K562 (cell line): ENCODE results near the gene AMMECR1. TPM values are rescaled to one million over a fixed set of nuclear protein-coding genes. Genes with fewer than 3 reads are reported as not detected.

ENCODE experiments used
- ATAC-seq: fragments of 200-7000 bp; cut with Tn5 transposase; 3 replicates; pipeline ENCODE4 v1.9.1; 2020; ENCODE audit warnings: moderate library complexity
- BruUV-seq: library from RNA; stranded (reverse); fragments of 400-500 nt; replicated peaks from 2 replicates; lab custom pipeline; 2021; lab: Mats Ljungman, UMichigan
- CTCF ChIA-PET: fragments of 300-600 bp; formaldehyde crosslinking; extraction: SDS; loops from one replicate; lab custom pipeline; 2021; ENCODE audit warnings: low intra/inter-chr PET ratio; lab: Yijun Ruan, JAX
- POLR2A ChIA-PET: fragments of 300-600, 350-650 bp; sonication (Branson Sonifier 250); formaldehyde crosslinking; extraction: SDS; loops from one replicate; lab custom pipeline; 2021; ENCODE audit warnings: antibody characterized with exemption, inconsistent platforms; lab: Yijun Ruan, JAX
- DNase-seq, 4 experiments: peaks; one replicate each; pipeline versions ENCODE4 v3.0.0 to v3.0.0-alpha.2; 2011 to 2018; ENCODE audit warnings: low spot score in 3 of 4, mixed read lengths in 3 of 4; ENCODE audit errors: extremely low read depth in 1 of 4
- FAIRE-seq: peaks from 2 replicates; lab custom pipeline; 2011; peaks lifted over from hg19 to GRCh38; lab: Jason Lieb, UNC
- H2AFZ ChIP-seq: 2 replicates; pipeline ENCODE4 v1.6.0; 2011; ENCODE audit warnings: low read depth, low read length, control low read depth, inconsistent platforms
- H3K27ac ChIP-seq: fragments of 200-600 bp; 3 replicates; pipeline ENCODE4 v1.8.0; 2011; ENCODE audit warnings: low read depth, mild to moderate bottlenecking, control low read depth, inconsistent platforms, low read length, moderate library complexity, mixed read lengths; ENCODE audit errors: extremely low read depth
- H3K27me3 ChIP-seq, 2 experiments: fragments of 300-600 bp in 1 of 2; 2 replicates in 1 of 2; 3 replicates in 1 of 2; pipeline versions ENCODE4 v1.6.0 to v1.8.0; 2011; ENCODE audit warnings: inconsistent platforms in 2 of 2, low read length in 2 of 2, mild to moderate bottlenecking in 1 of 2, mixed read lengths in 1 of 2, moderate library complexity in 1 of 2; ENCODE audit not compliant: control insufficient read depth in 2 of 2, insufficient read depth in 2 of 2
- H3K36me3 ChIP-seq: fragments of 300-600 bp; 3 replicates; pipeline ENCODE4 v1.8.0; 2011; ENCODE audit warnings: mild to moderate bottlenecking, low read length, inconsistent platforms; ENCODE audit not compliant: control insufficient read depth, insufficient read depth
- H3K4me1 ChIP-seq, 2 experiments: fragments of 200-600 bp in 1 of 2; replicated peaks in 1 of 2; 2 replicates in 1 of 2; 3 replicates in 1 of 2; pipeline versions ENCODE4 v1.5.1 to v1.8.0; 2011; ENCODE audit warnings: inconsistent platforms in 2 of 2, low read length in 2 of 2, mild to moderate bottlenecking in 1 of 2, mixed read lengths in 1 of 2, moderate library complexity in 1 of 2; ENCODE audit not compliant: control insufficient read depth in 2 of 2, insufficient read depth in 2 of 2
- H3K4me2 ChIP-seq: 2 replicates; pipeline ENCODE4 v1.6.1; 2011; ENCODE audit warnings: low read length, control low read depth, inconsistent platforms, mixed read lengths; ENCODE audit not compliant: insufficient read depth
- H3K4me3 ChIP-seq: fragments of 200-600 bp; sonication (generic), shearing (Covaris generic); 2 replicates; pipeline ENCODE4 v1.5.1; 2016; ENCODE audit warnings: control low read depth, inconsistent platforms
- H3K79me2 ChIP-seq: fragments of 200-600 bp; 3 replicates; pipeline ENCODE4 v1.8.0; 2011; ENCODE audit warnings: low read length, inconsistent platforms; ENCODE audit not compliant: control insufficient read depth, insufficient read depth
- H3K9ac ChIP-seq, 2 experiments: 2 replicates each; pipeline versions ENCODE4 v1.6.0 to v1.6.1; 2011; ENCODE audit warnings: low read depth in 2 of 2, low read length in 2 of 2, control low read depth in 1 of 2, inconsistent platforms in 1 of 2, mild to moderate bottlenecking in 1 of 2, mixed read lengths in 1 of 2; ENCODE audit not compliant: insufficient read depth in 1 of 2
- H3K9me1 ChIP-seq: one replicate; pipeline ENCODE4 v1.6.0; 2011; ENCODE audit warnings: inconsistent platforms, mild to moderate bottlenecking, low read length, moderate library complexity; ENCODE audit not compliant: control insufficient read depth, insufficient read depth
- H3K9me3 ChIP-seq: replicated peaks from 2 replicates; pipeline ENCODE4 v1.5.1; 2011; ENCODE audit warnings: low read depth, low read length, inconsistent platforms; ENCODE audit not compliant: control insufficient read depth, insufficient read depth
- H4K20me1 ChIP-seq: replicated peaks from 2 replicates; pipeline ENCODE4 v1.6.1; 2011; ENCODE audit warnings: low read length, inconsistent platforms, mixed read lengths; ENCODE audit not compliant: control insufficient read depth, insufficient read depth
- CBFA2T3 ChIP-seq: fragments of 450-650 bp; IDR thresholded peaks from 2 replicates; pipeline ENCODE4 v1.6.1; 2017
- CBX2 ChIP-seq: fragments of 200-600 bp; sonication (generic); IDR thresholded peaks from one replicate; pipeline ENCODE4 v1.6.1; 2012; ENCODE audit warnings: mild to moderate bottlenecking, low read length, inconsistent platforms; ENCODE audit not compliant: insufficient read depth, poor library complexity, severe bottlenecking
- CHD4 ChIP-seq: fragments of 200-600 bp; sonication (generic); IDR thresholded peaks from 3 replicates; pipeline ENCODE4 v1.6.1; 2012; ENCODE audit warnings: low read depth, mild to moderate bottlenecking, mixed read lengths, low read length, inconsistent platforms; ENCODE audit not compliant: insufficient read depth, insufficient replicate concordance, poor library complexity, severe bottlenecking
- EHMT2 ChIP-seq: fragments of 450-650 bp; IDR thresholded peaks from 2 replicates; pipeline ENCODE4 v1.6.1; 2018; ENCODE audit warnings: antibody characterized with exemption
- ETS2 ChIP-seq: IDR thresholded peaks from 2 replicates; pipeline ENCODE4 v1.6.1; 2016; ENCODE audit warnings: borderline replicate concordance, missing genetic modification characterization, mild to moderate bottlenecking, moderate library complexity, missing compliant biosample characterization; ENCODE audit not compliant: poor library complexity, severe bottlenecking
- KLF1 ChIP-seq: fragments of 450-650 bp; IDR thresholded peaks from 2 replicates; pipeline ENCODE4 v1.6.1; 2016; ENCODE audit warnings: missing genetic modification characterization, missing compliant biosample characterization
- PTRF ChIP-seq: fragments of 450-650 bp; IDR thresholded peaks from 2 replicates; pipeline ENCODE4 v1.6.1; 2016; ENCODE audit warnings: mild to moderate bottlenecking, missing genetic modification characterization, missing compliant biosample characterization
- SMARCC2 ChIP-seq: fragments of 450-650 bp; IDR thresholded peaks from 2 replicates; pipeline ENCODE4 v1.6.1; 2017; ENCODE audit warnings: antibody characterized with exemption, moderate library complexity, mild to moderate bottlenecking, low read depth
- ZBED1 ChIP-seq: IDR thresholded peaks from 2 replicates; pipeline ENCODE4 v1.6.1; 2014
- WGBS: fragments of 100-300 bp; shearing (Covaris generic); methylation state at CpG from one replicate; pipeline ENCODE4 v1.1.6; 2016; ENCODE audit warnings: low coverage, mixed read lengths; ENCODE audit not compliant: insufficient coverage; ENCODE audit errors: missing lambda C conversion rate; 5-methylcytosine and 5-hydroxymethylcytosine counted together
- in situ Hi-C: fragments of 300-500 bp; cut with MboI; formaldehyde crosslinking; loops from 4 replicates; pipeline ENCODE4 v1.15.0; 2018; ENCODE audit warnings: inconsistent platforms, mixed read lengths
- intact Hi-C: fragments of 100-400 bp; cut with micrococcal nuclease; formaldehyde crosslinking; loops from 2 replicates; pipeline ENCODE4 v1.14.2; 2022
- polyA plus RNA-seq, 8 experiments: library from polyadenylated mRNA; depleted of rRNA in 4 of 8; stranded (reverse) in 5 of 8; unstranded in 3 of 8; fragments of >200 nt; fragmentation: Nextera tagmentation in 2 of 8; fragmentation: Illumina TruSeq in 1 of 8; extraction: Ambion mirVana in 2 of 8; extraction: Trizol in 1 of 8; gene quantifications; 2 replicates each; pipeline versions ENCODE4 v1.2.1 to v1.2.3, GENCODE V29; 2011 to 2014; ENCODE audit warnings: inconsistent platforms in 1 of 8, missing spikeins in 1 of 8
- total RNA-seq, 7 experiments: library from RNA; depleted of rRNA in 6 of 7; stranded (reverse); fragments of >200 nt in 6 of 7; fragmentation: Illumina TruSeq in 2 of 7; extraction: Trizol in 2 of 7; gene quantifications; 2 replicates each; pipeline versions ENCODE4 v1.2.1 to v1.2.3, GENCODE V29; 2011 to 2021; ENCODE audit warnings: low replicate concordance in 1 of 7
- TF ChIP-seq, protein P1 (sequence below): fragments of 250-450 bp; sonication (Bioruptor Pico); IDR thresholded peaks from 2 replicates; pipeline ENCODE4 v1.5.0; 2021; ENCODE audit warnings: mild to moderate bottlenecking, borderline replicate concordance

AMMECR1 gene
- total and polyA plus RNA-seq, 9 of the 15 experiments (the other 6 are each of a cell fraction or from before 2014, with no cell fraction given) = 13.9 to 36.7 (median 23.6) TPM

DNA sequence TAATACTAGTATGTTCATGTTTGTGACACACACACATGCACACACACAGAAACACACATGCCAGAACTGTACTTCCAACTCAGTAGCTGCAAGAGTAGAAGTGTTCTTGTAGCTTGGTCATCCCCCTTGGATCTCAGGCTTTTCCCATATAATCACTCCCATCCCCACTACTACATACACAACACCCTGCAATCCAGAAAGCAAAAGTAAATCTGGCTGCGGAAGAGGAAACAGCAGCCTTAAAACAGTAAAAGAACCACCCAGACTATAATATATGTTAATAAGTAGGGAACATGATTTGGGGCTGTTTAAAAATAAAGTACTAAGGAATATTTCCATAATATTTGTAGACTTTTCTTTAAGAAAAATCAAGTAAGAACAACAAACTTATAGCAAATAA lies 103.2 kb downstream of the AMMECR1 start:
- no peaks in the 10 kb centered on the region for H3K9me1 ChIP-seq
- H3K9me3 ChIP-seq = no peaks in the 10 kb centered on the region
- no peak for TF ChIP-seq EHMT2
- TF ChIP-seq KLF1 = no peak
- TF ChIP-seq ZBED1 = no peak
- TF ChIP-seq SMARCC2 = no peak
- TF ChIP-seq ETS2 = no peak
- TF ChIP-seq PTRF (tag) = no peak
- no peak for TF ChIP-seq CBFA2T3
- no peak for TF ChIP-seq CBX2
- TF ChIP-seq, protein P1, sequence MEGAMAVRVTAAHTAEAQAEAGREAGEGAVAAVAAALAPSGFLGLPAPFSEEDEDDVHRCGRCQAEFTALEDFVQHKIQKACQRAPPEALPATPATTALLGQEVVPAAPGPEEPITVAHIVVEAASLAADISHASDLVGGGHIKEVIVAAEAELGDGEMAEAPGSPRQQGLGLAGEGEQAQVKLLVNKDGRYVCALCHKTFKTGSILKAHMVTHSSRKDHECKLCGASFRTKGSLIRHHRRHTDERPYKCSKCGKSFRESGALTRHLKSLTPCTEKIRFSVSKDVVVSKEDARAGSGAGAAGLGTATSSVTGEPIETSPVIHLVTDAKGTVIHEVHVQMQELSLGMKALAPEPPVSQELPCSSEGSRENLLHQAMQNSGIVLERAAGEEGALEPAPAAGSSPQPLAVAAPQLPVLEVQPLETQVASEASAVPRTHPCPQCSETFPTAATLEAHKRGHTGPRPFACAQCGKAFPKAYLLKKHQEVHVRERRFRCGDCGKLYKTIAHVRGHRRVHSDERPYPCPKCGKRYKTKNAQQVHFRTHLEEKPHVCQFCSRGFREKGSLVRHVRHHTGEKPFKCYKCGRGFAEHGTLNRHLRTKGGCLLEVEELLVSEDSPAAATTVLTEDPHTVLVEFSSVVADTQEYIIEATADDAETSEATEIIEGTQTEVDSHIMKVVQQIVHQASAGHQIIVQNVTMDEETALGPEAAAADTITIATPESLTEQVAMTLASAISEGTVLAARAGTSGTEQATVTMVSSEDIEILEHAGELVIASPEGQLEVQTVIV (CRISPR knock-in tag) = no peak
- no peak for TF ChIP-seq CHD4
- TF ChIP-seq, all 486 proteins: peak for 0
- H3K79me2 ChIP-seq = peaks cover 4% of the 10 kb centered on the region; the same call in 2 of the 3 replicates
- intact Hi-C loops = no loop called here
- ChIA-PET CTCF (no interaction called here), POLR2A (no interaction called here)
- DNase-seq = no peak
- FAIRE-seq = no peak
- BruUV-seq = no TSS peak
- H3K27me3 ChIP-seq = no peaks in the 10 kb centered on the region
- no peak for ATAC-seq
- H3K36me3 ChIP-seq = peaks cover 21% of the 10 kb centered on the region; the same call in 2 of the 3 replicates
- H3K9ac ChIP-seq = no peak overlapping the region
- no peak overlapping the region for H3K27ac ChIP-seq
- in situ Hi-C loops = no loop called here
- H3K4me1 ChIP-seq = peaks cover 0 to 2% of the 10 kb centered on the region in 2 experiments; a peak in 2 of 5 replicates
- 88% methylated on average over 1 of the region's 1 CpG for WGBS
- no peak overlapping the region for H3K4me3 ChIP-seq
- H2AFZ ChIP-seq = no peak overlapping the region
- H4K20me1 ChIP-seq = no peaks in the 10 kb centered on the region
- H3K4me2 ChIP-seq = no peak overlapping the region
